NCI-H2081 treated with DMSO at 0.1 percent for 48 hours (cell line): ENCODE data around the gene ANO9.

Source experiments
- DNase-seq: peaks from one replicate; lab custom pipeline; 2025; lab: John Stamatoyannopoulos, UW

ANO9 gene

DNA sequence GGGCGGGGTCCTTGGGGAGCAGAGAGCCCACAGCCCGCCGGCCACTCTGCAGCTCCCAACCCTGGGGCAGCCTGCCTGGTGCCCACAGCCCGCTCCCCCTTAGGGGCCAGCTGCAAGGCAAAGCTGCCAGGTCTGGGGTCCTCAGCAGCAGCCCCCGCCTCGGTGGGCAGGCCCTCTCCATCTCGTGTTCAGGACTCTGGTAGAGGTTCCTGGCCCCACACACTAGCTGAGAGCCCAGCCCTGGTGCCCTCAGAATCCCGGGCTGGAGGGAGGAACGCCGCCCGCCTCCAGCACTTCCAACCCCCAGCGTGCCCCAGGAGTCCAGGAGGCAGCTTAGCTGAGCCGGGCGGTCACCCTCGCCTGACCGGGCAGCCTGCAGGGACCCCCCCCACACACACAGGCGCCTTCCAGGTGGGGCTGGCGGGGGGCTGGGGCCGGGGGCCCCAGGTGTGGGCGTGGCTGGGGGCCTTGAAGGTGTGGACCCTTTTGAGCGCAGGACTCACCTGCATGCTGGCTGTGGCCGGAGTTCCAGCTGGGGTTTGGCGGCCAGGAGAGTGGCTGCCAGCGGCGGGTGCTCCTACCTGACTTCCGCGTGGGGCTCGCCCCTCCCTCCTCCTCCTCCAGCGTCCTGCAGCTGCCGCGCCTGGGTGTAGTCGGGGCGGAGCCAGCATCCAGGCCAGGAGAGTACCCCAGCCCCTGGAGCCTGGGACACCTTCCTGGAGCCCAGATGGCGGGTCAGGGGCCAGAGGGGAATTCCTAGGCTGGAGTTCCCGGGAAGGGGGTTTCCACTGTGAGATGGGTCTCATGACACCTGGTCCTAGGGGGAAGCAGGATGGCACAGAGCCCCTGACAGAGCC, at the start of gene ANO9:
ANO9 (minus strand) TSS at position 594 of the 857 bp plus-strand sequence; CDS start at position 509, 85 bp downstream.
- no peak for DNase-seq

GRCh38 chr11:491358-491757, 49.5 kb upstream of the ANO9 start:
- DNase-seq = no peak

GRCh38 chr11:490930-491260, 49.1 kb upstream of the ANO9 start:
- no peak for DNase-seq

- no peak for DNase-seq
Observed at GRCh38 chr11:490186-490929, 48.5 kb upstream of the ANO9 start.

- DNase-seq = no peak
Observed at GRCh38 chr11:489610-490185, 47.9 kb upstream of the ANO9 start.

DNA sequence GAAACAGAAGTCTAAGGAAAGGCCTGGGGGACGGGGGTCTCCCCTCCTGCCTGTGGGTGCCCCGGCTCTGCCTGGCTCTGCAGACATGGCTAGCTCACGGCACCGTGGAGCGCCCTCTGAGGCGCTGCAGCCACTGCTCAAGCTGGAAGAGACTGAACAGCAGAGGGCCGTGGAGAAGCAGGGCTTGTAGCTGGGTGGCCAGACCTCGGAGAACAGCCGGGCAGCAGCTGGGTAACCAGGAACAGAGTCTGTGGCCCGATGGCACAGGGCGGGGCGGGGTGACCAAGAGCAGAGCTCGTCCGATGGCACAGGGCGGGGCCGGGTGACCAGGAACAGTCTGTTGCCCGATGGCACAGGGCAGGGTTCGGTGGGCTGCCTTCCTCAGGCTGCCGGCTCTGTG, 47.2 kb upstream of the ANO9 start:
- DNase-seq = no peak

GRCh38 chr11:488579-488978, 46.8 kb upstream of the ANO9 start:
- no peak for DNase-seq

DNA sequence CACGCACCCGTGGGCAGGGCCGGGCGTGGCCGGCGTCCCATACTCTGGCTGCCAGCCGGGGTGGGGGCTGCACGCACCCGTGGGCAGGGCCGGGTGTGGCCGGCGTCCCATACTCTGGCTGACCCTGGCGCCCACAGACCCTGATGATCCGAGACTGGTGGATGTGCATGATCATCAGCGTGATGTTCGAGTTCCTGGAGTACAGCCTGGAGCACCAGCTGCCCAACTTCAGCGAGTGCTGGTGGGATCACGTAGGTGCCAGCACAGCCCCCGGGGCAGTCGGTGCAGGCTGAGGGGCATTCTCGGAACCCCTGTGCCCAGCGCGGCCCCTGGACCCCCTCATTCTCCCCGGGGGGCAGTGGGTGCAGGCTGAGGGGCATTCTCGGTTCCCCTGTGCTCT, 46.3 kb upstream of the ANO9 start:
- no peak for DNase-seq

DNA sequence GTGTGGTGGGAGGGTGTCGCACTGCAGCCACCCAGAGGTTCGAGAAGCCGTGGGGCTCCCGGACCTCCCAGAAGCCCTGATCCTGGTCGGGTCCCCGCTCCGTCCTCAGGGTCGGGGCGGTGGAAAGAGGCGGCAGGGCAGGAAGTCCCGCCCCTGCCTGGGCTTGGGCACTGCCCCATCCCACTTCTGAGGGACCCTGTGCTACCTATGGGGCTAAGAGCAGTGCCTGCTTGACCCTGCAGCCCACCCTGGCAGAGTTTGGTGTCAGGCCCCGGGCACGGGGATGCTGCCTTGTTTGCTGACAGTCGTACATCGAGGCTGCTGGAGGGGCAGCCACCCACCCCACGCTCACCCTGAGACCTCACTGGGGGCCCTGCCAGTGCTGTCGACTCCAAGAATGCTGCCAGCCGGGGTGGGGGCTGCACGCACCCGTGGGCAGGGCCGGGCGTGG, 45.8 kb upstream of the ANO9 start:
- DNase-seq = no peak

DNA sequence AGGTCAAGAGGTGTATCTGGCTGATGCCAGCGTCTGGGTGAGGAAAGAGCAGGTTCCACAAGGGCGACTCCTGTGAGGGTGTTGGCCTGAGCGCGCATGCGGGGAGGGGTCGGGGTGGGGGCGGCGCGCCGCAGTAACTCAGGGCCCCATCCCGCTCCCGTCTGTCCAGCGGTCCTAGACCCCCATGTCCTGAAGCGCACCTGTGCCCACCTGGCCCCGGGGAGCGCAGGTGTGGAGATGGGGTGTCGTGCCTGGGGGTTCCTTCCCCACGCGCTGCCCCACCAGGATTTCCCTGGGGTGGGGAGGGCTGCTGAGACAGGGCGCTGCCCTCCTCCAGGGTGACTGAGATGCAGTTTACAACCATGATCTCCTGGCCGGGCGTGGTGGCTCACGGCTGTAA, 44.4 kb upstream of the ANO9 start:
- no peak for DNase-seq

- DNase-seq = no peak
Observed at GRCh38 chr11:484616-485015, 42.8 kb upstream of the ANO9 start.

- no peak for DNase-seq
Observed at GRCh38 chr11:479311-479710, 37.5 kb upstream of the ANO9 start.

DNA sequence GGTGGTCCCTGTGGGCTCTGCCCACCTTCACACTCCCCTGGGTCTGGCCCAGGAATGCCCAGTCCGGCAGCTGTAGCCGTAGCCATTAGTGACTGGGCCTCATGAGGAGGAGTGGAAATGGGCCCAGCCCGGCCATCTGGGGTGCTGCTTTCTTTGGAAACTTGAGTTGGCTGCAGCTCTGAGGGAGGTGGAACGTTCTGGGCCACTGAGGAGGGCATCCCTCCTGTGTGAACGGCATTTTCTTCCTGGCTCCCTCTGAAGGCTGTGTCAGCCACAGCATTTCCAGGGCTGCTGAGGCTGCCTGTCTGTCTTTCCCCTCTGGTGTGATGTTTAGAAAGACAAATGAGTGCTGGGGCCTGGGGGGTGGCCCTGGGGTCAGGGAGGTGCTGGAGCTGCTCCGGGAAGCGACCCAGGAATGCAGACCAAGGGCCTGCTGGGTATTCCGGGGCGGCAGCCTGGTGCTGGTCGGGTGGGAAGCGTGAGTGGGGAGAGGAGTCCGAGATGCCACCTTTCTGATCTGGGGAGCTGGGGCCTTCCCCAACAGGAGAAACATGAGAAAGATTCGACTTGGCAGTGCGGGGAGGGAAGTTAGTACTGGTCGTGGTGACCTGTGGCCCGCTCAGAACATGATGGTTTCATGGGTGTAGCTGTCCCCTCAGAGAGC, 35.4 kb upstream of the ANO9 start:
- DNase-seq = no peak

GRCh38 chr11:476416-476815, 34.6 kb upstream of the ANO9 start:
- no peak for DNase-seq

DNA sequence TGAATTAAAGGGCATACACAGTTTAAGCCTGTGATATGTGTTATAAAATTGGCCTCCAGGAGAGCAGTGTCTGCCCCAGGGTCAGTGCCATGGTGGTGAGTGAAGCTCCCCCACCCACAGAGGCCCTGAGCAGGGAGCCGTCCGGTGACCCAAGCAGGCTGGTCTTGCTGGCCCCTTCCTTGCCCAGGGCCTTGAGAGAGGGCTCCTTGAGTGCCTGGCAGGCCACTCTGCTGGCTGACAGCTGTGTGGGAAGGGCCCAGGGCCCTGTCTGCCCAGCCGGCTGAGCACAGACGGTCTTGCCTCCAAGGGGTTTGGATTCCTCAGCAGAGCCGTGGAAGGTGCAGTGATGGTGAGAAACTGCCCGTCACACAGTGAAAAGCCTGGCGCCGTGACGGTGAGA, 34.1 kb upstream of the ANO9 start:
- no peak for DNase-seq

DNA sequence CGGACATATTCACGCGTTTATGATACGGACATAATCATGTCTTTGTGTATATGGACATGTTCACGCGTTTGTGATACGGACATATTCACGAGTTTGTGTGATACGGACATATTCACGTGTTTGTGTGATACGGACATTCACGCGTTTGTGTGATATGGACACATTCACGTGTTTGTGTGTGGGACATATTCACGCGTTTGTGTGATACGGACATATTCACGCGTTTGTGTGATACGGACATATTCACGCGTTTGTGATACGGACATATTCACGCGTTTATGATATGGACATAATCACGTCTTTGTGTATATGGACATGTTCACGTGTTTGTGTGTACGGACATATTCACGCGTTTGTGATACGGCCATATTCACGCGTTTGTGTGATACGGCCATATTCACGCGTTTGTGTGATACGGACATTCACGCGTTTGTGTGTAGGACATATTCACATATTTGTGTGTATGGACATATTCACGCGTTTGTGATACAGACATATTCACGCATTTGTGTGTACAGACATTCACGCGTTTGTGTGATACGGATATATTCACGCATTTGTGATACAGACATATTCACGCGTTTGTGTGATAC, 33.2 kb upstream of the ANO9 start:
- DNase-seq = no peak

DNA sequence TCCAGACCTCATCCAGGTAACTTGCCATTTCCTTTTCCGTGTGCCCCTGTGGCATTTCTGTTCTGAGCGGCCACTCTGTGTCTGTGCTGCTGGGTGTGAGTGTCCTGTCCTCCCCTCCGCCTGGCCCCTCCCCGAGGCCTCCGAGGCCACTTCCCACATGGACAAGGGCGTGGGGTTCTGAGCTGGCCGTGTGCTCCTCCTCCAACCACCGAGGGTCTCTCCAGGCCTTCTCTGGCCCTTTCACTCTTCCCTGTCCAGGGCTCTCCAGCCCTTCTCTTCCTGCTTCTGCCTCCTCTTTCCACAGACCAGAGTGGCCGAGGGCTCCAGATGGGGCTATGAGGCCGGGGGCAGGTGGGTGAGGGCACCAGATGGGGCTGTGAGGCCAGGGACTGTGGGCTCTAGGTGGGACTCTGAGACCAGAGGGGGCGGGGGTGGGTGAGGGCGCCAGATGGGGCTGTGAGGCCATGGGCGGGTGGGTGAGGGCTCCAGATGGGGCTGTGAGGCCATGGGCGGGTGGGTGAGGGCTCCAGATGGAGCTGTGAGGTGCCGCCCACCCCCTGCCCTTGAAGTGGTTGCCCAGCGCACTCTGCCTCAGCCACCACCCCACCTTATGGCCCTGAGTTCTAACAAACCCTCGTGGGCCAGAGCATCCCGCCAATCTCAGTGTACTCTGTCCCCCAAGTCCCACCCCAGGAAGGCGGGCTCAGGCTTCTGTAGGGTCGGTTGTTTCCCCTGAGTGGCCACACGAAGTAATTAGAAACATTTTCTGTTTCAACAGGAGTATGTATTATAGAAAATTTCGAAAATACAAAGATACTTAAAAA, 32.4 kb upstream of the ANO9 start:
- no peak for DNase-seq

DNA sequence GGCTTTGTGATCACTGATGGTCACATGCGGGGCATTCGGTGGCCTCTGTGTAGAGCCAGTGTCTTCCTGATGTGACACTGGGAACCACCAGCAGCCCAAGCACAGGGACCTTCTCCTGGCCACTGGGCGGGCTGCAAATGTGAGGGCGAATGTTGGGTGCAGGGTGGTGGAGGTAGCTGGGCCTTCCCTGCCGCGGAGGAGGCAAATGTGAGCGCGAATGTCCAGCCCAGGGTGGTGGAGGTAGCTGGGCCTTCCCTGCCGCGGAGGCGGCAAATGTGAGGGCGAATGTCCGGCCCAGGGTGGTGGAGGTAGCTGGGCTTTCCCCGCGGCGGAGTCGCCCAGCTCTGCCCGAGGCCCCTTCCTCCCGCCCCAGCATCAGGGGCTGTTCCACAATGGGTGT, 31.6 kb upstream of the ANO9 start:
- no peak for DNase-seq

DNA sequence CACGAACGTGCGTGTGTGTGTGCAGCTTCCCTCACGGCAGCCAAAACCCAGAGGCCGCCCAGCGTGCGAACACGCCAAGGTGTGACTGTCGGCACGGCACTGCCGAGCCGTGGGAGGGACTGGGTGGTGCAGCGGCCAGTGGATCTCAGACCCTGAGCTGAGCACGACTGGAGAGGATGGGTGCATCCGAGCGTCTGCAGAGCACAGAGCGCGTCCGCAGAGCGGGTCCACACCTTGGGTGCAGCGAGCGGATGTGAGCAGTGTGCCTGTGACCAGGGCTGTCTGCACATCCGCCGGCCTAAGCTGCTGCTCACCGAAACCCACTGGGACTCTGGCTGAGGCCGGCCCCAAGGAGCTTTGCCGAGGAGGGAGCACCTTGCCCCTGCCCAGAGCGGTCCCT, 31.0 kb upstream of the ANO9 start:
- no peak for DNase-seq

DNA sequence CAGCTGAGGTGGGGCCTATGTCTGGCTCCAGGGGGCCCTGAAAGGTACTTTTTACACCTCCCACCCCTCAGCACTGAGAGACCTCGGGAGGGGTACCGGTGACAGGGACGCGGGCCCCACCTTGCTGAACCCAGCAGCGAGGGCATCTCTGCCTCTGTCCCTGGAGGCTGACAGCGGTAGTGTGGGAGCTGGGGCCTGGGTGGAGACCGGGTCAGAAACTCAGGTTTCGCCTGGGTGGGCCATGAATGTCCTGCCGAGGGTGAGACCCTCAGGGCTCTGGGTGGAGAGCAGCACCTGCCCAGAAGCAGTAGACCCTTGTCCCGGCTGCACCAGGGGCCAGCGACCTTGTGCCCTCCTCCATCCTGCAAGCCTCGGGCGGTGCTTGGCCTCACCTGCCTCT, 30.5 kb upstream of the ANO9 start:
- no peak for DNase-seq

- no peak for DNase-seq
Observed at GRCh38 chr11:471468-472145, 29.8 kb upstream of the ANO9 start.
